Right cardiac atrium (tissue), 5 donors: ENCODE measurements around the gene ICAM1. TPM values are rescaled to one million over a fixed set of nuclear protein-coding genes. Genes with fewer than 3 reads are reported as not detected.

Experiments
- ATAC-seq, 2 donors: fragments of 200-7000 bp; cut with Tn5 transposase; one replicate each; pipeline versions ENCODE4 v1.8.0 to v1.9.1; 2020; ENCODE audit warnings: moderate library complexity in 2 of 2, mild to moderate bottlenecking in 1 of 2
- DNase-seq, 3 donors: peaks; one replicate each; pipeline ENCODE4 v3.0.0-alpha.2; 2020
- H3K27ac ChIP-seq: one replicate; pipeline ENCODE4 v1.5.1; 2013; ENCODE audit warnings: mild to moderate bottlenecking, low read length, control low read depth, moderate library complexity
- H3K27me3 ChIP-seq: one replicate; pipeline ENCODE4 v1.6.1; 2013; ENCODE audit not compliant: control insufficient read depth, insufficient read depth
- H3K4me1 ChIP-seq: one replicate; pipeline ENCODE4 v1.6.1; 2013; ENCODE audit warnings: low read length; ENCODE audit not compliant: control insufficient read depth, insufficient read depth
- H3K4me3 ChIP-seq: one replicate; pipeline ENCODE4 v1.5.1; 2013; ENCODE audit warnings: low read length, control low read depth
- H3K9me3 ChIP-seq: one replicate; pipeline ENCODE4 v1.6.1; 2013; ENCODE audit warnings: low read length; ENCODE audit not compliant: control insufficient read depth
- WGBS: extraction: QIAGEN DNeasy Blood & Tissue Kit; methylation state at CpG from one replicate; pipeline ENCODE4 v1.1.7; 2013; 5-methylcytosine and 5-hydroxymethylcytosine counted together
- intact Hi-C, 4 donors: fragments of 100-400 bp; cut with DNase I; formaldehyde crosslinking; loops; one replicate each; pipeline versions ENCODE4 v1.11.0 to v1.14.0; 2022 to 2023
- polyA plus RNA-seq: library from polyadenylated mRNA; stranded (reverse); fragments of 200-250 nt; gene quantifications from one replicate; pipeline ENCODE4 v1.2.3, GENCODE V29; 2013
- total RNA-seq, 4 donors: library from RNA; stranded (reverse); fragmentation: NEBNext Ultra II Directional; extraction: Animal tissue kit (Norgen Biotek cat#: 25700); gene quantifications; one replicate each; pipeline ENCODE4 v1.2.1, GENCODE V29; 2021
- donor health status: healthy with polysubstance abuse.
- donor health status: DM: no; HTN: yes; CAD: no.
- donor health status: DM: no; HTN: no; CAD: no.
- donor health status: DM: no; HTN: yes; CAD: no; lungs with severe emphysema.
- donor health status: DM: yes; HTN: yes; CAD: no.

The ICAM1 gene
- total and polyA plus RNA-seq, 5 donors = 8.4 to 14.5 (median 9.8) TPM

- intact Hi-C loops = no loop called here
- no peak overlapping the region for H3K27ac ChIP-seq
- H3K27me3 ChIP-seq = no peaks in the 10 kb centered on the region
- no peaks in the 10 kb centered on the region for H3K4me1 ChIP-seq
- WGBS = 82% methylated on average over 29 of the region's 29 CpGs
- no peaks in the 10 kb centered on the region for H3K9me3 ChIP-seq
- no peak for ATAC-seq
- H3K4me3 ChIP-seq = no peak overlapping the region
- DNase-seq = no peak
These were observed 46.3 kb downstream of the ICAM1 start for GRCh38 chr19:10317045-10317856.

DNA sequence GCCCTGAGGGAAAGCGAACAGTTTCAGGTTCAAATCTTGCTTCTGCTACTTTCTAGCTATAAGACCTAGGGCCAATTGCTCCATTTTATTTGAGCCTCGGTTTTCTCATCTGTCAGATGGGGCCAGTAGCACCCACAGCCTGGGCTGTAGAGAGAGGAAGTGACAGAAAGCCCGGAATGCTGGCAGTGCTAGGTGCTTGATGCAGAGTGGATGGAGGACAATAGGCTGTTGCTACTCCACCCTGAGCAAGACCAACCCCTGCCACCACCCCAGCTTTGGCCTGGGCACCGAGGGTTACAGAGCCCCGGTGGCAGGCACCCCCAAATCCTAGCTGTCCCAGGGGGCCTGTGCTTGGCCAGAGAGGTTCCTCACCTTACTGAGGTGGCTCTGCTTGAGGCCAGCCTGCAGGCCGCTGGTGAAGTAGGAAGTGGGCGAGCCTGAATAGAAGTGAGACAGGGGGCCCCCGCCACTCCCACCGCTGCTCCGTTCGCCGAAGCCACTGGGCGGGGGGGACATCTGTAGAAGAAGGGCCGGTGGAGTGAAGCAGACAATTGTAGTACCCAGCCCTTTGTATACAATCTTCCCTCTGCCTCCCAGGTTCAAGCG, 47.0 kb downstream of the ICAM1 start:
- Histone ChIP-seq H3K27ac (no peak overlapping the region), H3K4me1 (no peaks in the 10 kb centered on the region), H3K4me3 (no peak overlapping the region), H3K9me3 (no peaks in the 10 kb centered on the region), H3K27me3 (no peaks in the 10 kb centered on the region)
- ATAC-seq = no peak
- intact Hi-C loops = no loop called here
- 92% methylated on average over 15 of the region's 15 CpGs for WGBS
- no peak for DNase-seq

- intact Hi-C loops = no loop called here
- DNase-seq (no peak), ATAC-seq (no peak)
- 89% methylated on average over 13 of the region's 13 CpGs for WGBS
- no peaks in the 10 kb centered on the region for H3K4me1 ChIP-seq
- H3K9me3 ChIP-seq = no peaks in the 10 kb centered on the region
- H3K27ac ChIP-seq = no peak overlapping the region
- no peaks in the 10 kb centered on the region for H3K27me3 ChIP-seq
- H3K4me3 ChIP-seq = no peak overlapping the region
These were observed 48.1 kb downstream of the ICAM1 start for GRCh38 chr19:10318807-10319682.

GRCh38 chr19:10320602-10321416, 49.9 kb downstream of the ICAM1 start:
- H3K4me1 ChIP-seq = no peaks in the 10 kb centered on the region
- intact Hi-C loops = loop anchor here in 1 of 4 donors (10.0 kb wide), 1 partner anchor 46 kb away; the partner anchor contains the start of gene ICAM1
- no peak overlapping the region for H3K27ac ChIP-seq
- no peak for ATAC-seq
- H3K27me3 ChIP-seq = no peaks in the 10 kb centered on the region
- 94% methylated on average over 32 of the region's 32 CpGs for WGBS
- no peak overlapping the region for H3K4me3 ChIP-seq
- H3K9me3 ChIP-seq = no peaks in the 10 kb centered on the region
- DNase-seq = no peak

- H3K9me3 ChIP-seq = no peaks in the 10 kb centered on the region
- H3K27me3 ChIP-seq = no peaks in the 10 kb centered on the region
- H3K4me1 ChIP-seq = no peaks in the 10 kb centered on the region
- no peak for ATAC-seq
- no peak overlapping the region for H3K27ac ChIP-seq
- DNase-seq = no peak
- 85% methylated on average over 11 of the region's 11 CpGs for WGBS
- intact Hi-C loops = loop anchor here in 1 of 4 donors (10.0 kb wide), 1 partner anchor 47 kb away; the partner anchor contains the start of gene ICAM1
- H3K4me3 ChIP-seq = no peak overlapping the region
These were observed 50.5 kb downstream of the ICAM1 start for GRCh38 chr19:10321417-10321797.

GRCh38 chr19:10321874-10322835, 51.2 kb downstream of the ICAM1 start:
- H3K4me1 ChIP-seq = no peaks in the 10 kb centered on the region
- no peak overlapping the region for H3K27ac ChIP-seq
- 91% methylated on average over 19 of the region's 19 CpGs for WGBS
- DNase-seq (no peak), ATAC-seq (no peak)
- intact Hi-C loops = loop anchor here in 1 of 4 donors (10.0 kb wide), 1 partner anchor 47 kb away; the partner anchor contains the start of gene ICAM1
- no peaks in the 10 kb centered on the region for H3K27me3 ChIP-seq
- no peak overlapping the region for H3K4me3 ChIP-seq
- no peaks in the 10 kb centered on the region for H3K9me3 ChIP-seq

- intact Hi-C loops = loop anchor here in 1 of 4 donors (10.0 kb wide), 1 partner anchor 51 kb away; the partner anchor contains the start of gene ICAM1
- H3K9me3 ChIP-seq = no peaks in the 10 kb centered on the region
- H3K4me3 ChIP-seq = no peak overlapping the region
- no peak for DNase-seq
- H3K4me1 ChIP-seq = no peaks in the 10 kb centered on the region
- no peak for ATAC-seq
- WGBS = 91% methylated on average over 8 of the region's 8 CpGs
- H3K27ac ChIP-seq = no peak overlapping the region
- no peaks in the 10 kb centered on the region for H3K27me3 ChIP-seq
These were observed 54.8 kb downstream of the ICAM1 start for GRCh38 chr19:10325732-10326131.

- no peaks in the 10 kb centered on the region for H3K27me3 ChIP-seq
- DNase-seq (no peak), ATAC-seq (no peak)
- no peaks in the 10 kb centered on the region for H3K9me3 ChIP-seq
- H3K4me3 ChIP-seq = no peak overlapping the region
- intact Hi-C loops = loop anchor here in 1 of 4 donors (10.0 kb wide), 1 partner anchor 53 kb away; the partner anchor contains the start of gene ICAM1
- no peak overlapping the region for H3K27ac ChIP-seq
- 85% methylated on average over 7 of the region's 7 CpGs for WGBS
- no peaks in the 10 kb centered on the region for H3K4me1 ChIP-seq
These were observed 56.9 kb downstream of the ICAM1 start for GRCh38 chr19:10327793-10328192.

GRCh38 chr19:10328558-10329429, 57.9 kb downstream of the ICAM1 start:
- WGBS = 95% methylated on average over 41 of the region's 41 CpGs
- peak in 1 of 3 donors; percentile 45 for DNase-seq
- intact Hi-C loops = loop anchor here in 1 of 4 donors (10.0 kb wide), 1 partner anchor 54 kb away; the partner anchor contains the start of gene ICAM1
- Histone ChIP-seq H3K4me3 (no peak overlapping the region), H3K27me3 (no peaks in the 10 kb centered on the region), H3K9me3 (no peaks in the 10 kb centered on the region), H3K4me1 (no peaks in the 10 kb centered on the region), H3K27ac (no peak overlapping the region)
- ATAC-seq = no peak
